SK-N-SH (cell line): ENCODE results near the gene VPS50. TPM values are rescaled to one million over a fixed set of nuclear protein-coding genes. Genes with fewer than 3 reads are reported as not detected.

Source experiments
- CTCF ChIA-PET: fragments of 300-600, 350-600 bp; formaldehyde crosslinking; extraction: SDS; loops from one replicate; lab custom pipeline; 2021; lab: Yijun Ruan, JAX
- POLR2A ChIA-PET: fragments of 350-600 bp; sonication (Branson Sonifier 250); formaldehyde crosslinking; extraction: SDS; loops from one replicate; lab custom pipeline; 2020; ENCODE audit warnings: antibody characterized with exemption, inconsistent platforms; lab: Yijun Ruan, JAX
- DNase-seq: peaks from one replicate; pipeline ENCODE4 v3.0.0; 2012
- H2AFZ ChIP-seq: fragments of 200-600 bp; sonication (generic); 2 replicates; pipeline ENCODE4 v1.8.1; 2016; ENCODE audit warnings: antibody characterized with exemption, mild to moderate bottlenecking, low read depth
- H3F3A ChIP-seq: fragments of 200-600 bp; sonication (generic); replicated peaks from 2 replicates; pipeline ENCODE3; 2016; ENCODE audit warnings: antibody characterized with exemption, mild to moderate bottlenecking; ENCODE audit not compliant: insufficient read depth
- H3K27ac ChIP-seq, 2 experiments: fragments of 200-500 bp in 1 of 2; fragments of 200-600 bp in 1 of 2; sonication (Bioruptor generic) in 1 of 2; sonication (generic), shearing (Covaris generic) in 1 of 2; 2 replicates each; pipeline versions ENCODE4 v1.5.1 to v1.6.1; 2014 to 2016; ENCODE audit warnings: low read depth in 2 of 2, inconsistent platforms in 1 of 2, low read length in 1 of 2, mild to moderate bottlenecking in 1 of 2, mixed read lengths in 1 of 2
- H3K27me3 ChIP-seq: fragments of 200-600 bp; sonication (generic), shearing (Covaris generic); 2 replicates; pipeline ENCODE4 v1.6.1; 2016; ENCODE audit warnings: mixed run types; ENCODE audit not compliant: insufficient read depth
- H3K36me3 ChIP-seq, 2 experiments: fragments of 200-500 bp in 1 of 2; fragments of 200-600 bp in 1 of 2; sonication (Bioruptor generic) in 1 of 2; sonication (generic) in 1 of 2; replicated peaks in 1 of 2; 2 replicates each; pipeline versions ENCODE3 to v1.5.1; 2014 to 2016; ENCODE audit warnings: low read length in 1 of 2, mild to moderate bottlenecking in 1 of 2; ENCODE audit not compliant: insufficient read depth in 2 of 2, control insufficient read depth in 1 of 2
- H3K4me1 ChIP-seq, 2 experiments: fragments of 200-500 bp in 1 of 2; fragments of 200-600 bp in 1 of 2; sonication (Bioruptor generic) in 1 of 2; sonication (generic), shearing (Covaris generic) in 1 of 2; 2 replicates each; pipeline versions ENCODE4 v1.5.1 to v1.6.1; 2014 to 2016; ENCODE audit warnings: low read depth in 1 of 2, low read length in 1 of 2, mixed run types in 1 of 2; ENCODE audit not compliant: insufficient read depth in 2 of 2, control insufficient read depth in 1 of 2
- H3K4me2 ChIP-seq: fragments of 200-600 bp; sonication (generic), shearing (Covaris generic); 2 replicates; pipeline ENCODE4 v1.6.1; 2017; ENCODE audit warnings: mixed run types
- H3K4me3 ChIP-seq, 2 experiments: fragments of 200-500 bp in 1 of 2; fragments of 200-600 bp in 1 of 2; sonication (Bioruptor generic) in 1 of 2; sonication (generic), shearing (Covaris generic) in 1 of 2; 2 replicates each; pipeline versions ENCODE4 v1.5.1 to v1.8.1; 2014 to 2016; ENCODE audit warnings: low read depth in 2 of 2, inconsistent platforms in 1 of 2, low read length in 1 of 2, mild to moderate bottlenecking in 1 of 2, mixed read lengths in 1 of 2, moderate library complexity in 1 of 2
- H3K79me2 ChIP-seq: fragments of 200-600 bp; sonication (generic); 2 replicates; pipeline ENCODE4 v1.8.1; 2017; ENCODE audit warnings: mild to moderate bottlenecking; ENCODE audit not compliant: insufficient read depth
- H3K9ac ChIP-seq: fragments of 200-600 bp; sonication (generic); 2 replicates; pipeline ENCODE4 v1.6.1; 2017; ENCODE audit warnings: mixed run types
- H3K9me2 ChIP-seq: fragments of 200-600 bp; sonication (generic); 2 replicates; pipeline ENCODE4 v1.6.1; 2017; ENCODE audit warnings: mixed run types
- H3K9me3 ChIP-seq: fragments of 200-600 bp; sonication (generic); 2 replicates; pipeline ENCODE4 v1.6.1; 2017; ENCODE audit warnings: mixed run types, mild to moderate bottlenecking, moderate library complexity
- H4K20me1 ChIP-seq: fragments of 200-600 bp; sonication (generic); 2 replicates; pipeline ENCODE4 v1.6.1; 2017; ENCODE audit warnings: mild to moderate bottlenecking, mixed run types; ENCODE audit not compliant: insufficient read depth
- ELF1 ChIP-seq: IDR thresholded peaks from 2 replicates; pipeline ENCODE4 v1.4.0; 2012
- EP300 ChIP-seq, 2 experiments: IDR thresholded peaks; 2 replicates each; pipeline versions ENCODE4 v1.4.0 to v1.6.1; 2012; ENCODE audit warnings: borderline replicate concordance in 1 of 2, low read depth in 1 of 2, low read length in 1 of 2
- EZH2phosphoT487 ChIP-seq: fragments of 200-600 bp; sonication (generic); IDR thresholded peaks from 2 replicates; pipeline ENCODE4 v1.6.1; 2017; ENCODE audit warnings: low read depth, mixed run types, mild to moderate bottlenecking, antibody characterized with exemption, moderate library complexity, borderline replicate concordance
- GABPA ChIP-seq: IDR thresholded peaks from 2 replicates; pipeline ENCODE4 v1.4.0; 2012; ENCODE audit warnings: low read depth, mild to moderate bottlenecking
- GATA2 ChIP-seq: sonication (generic); formaldehyde crosslinking; IDR thresholded peaks from 2 replicates; pipeline ENCODE4 v1.5.0; 2020; ENCODE audit warnings: mild to moderate bottlenecking, missing genetic modification reagents
- MEF2A ChIP-seq: IDR thresholded peaks from 2 replicates; pipeline ENCODE4 v1.4.0; 2012; ENCODE audit warnings: low read depth, borderline replicate concordance
- MXI1 ChIP-seq: IDR thresholded peaks from 2 replicates; pipeline ENCODE4 v1.6.1; 2012; ENCODE audit warnings: mild to moderate bottlenecking, low read depth, low read length, improper control_type of control experiment
- RAD21 ChIP-seq: IDR thresholded peaks from 2 replicates; pipeline ENCODE4 v1.6.1; 2012; ENCODE audit warnings: mild to moderate bottlenecking, low read length
- RFX5 ChIP-seq: IDR thresholded peaks from 2 replicates; pipeline ENCODE4 v1.6.1; 2012; ENCODE audit warnings: mild to moderate bottlenecking, improper control_type of control experiment, low read length
- SIN3A ChIP-seq: IDR thresholded peaks from 2 replicates; pipeline ENCODE4 v1.6.1; 2012; ENCODE audit warnings: low read depth, mild to moderate bottlenecking, low read length, moderate library complexity, borderline replicate concordance
- SMC3 ChIP-seq: IDR thresholded peaks from 2 replicates; pipeline ENCODE4 v1.6.1; 2012; ENCODE audit warnings: low read depth, low read length, improper control_type of control experiment
- TEAD4 ChIP-seq: IDR thresholded peaks from 2 replicates; pipeline ENCODE4 v1.4.0; 2012; ENCODE audit warnings: mild to moderate bottlenecking, borderline replicate concordance; ENCODE audit not compliant: insufficient read depth
- YY1 ChIP-seq: IDR thresholded peaks from 2 replicates; pipeline ENCODE4 v1.4.0; 2012; ENCODE audit warnings: low read depth, mild to moderate bottlenecking
- WGBS: methylation state at CpG from one replicate; pipeline ENCODE4 v1.1.6; 2017; ENCODE audit warnings: low lambda C conversion rate; 5-methylcytosine and 5-hydroxymethylcytosine counted together
- polyA plus RNA-seq, 3 experiments: library from polyadenylated mRNA; depleted of rRNA; stranded (reverse); fragments of >200 nt; gene quantifications; 2 replicates each; pipeline ENCODE4 v1.2.3, GENCODE V29; 2012
- TF ChIP-seq, protein P1 (sequence below): fragments of 150-350 bp; IDR thresholded peaks from 2 replicates; pipeline ENCODE4 v1.6.1; 2017; ENCODE audit warnings: antibody characterized with exemption, low read length, low read depth, borderline replicate concordance
- TF ChIP-seq, protein P2 (sequence below): fragments of 150-350 bp; IDR thresholded peaks from 2 replicates; pipeline ENCODE4 v1.6.1; 2016; ENCODE audit warnings: mild to moderate bottlenecking, low read depth, low read length
- TF ChIP-seq, protein P3 (sequence below): IDR thresholded peaks from 2 replicates; pipeline ENCODE4 v1.6.1; 2012; ENCODE audit warnings: mild to moderate bottlenecking, low read depth, low read length, moderate library complexity
- TF ChIP-seq, protein P4 (sequence below): IDR thresholded peaks from 2 replicates; pipeline ENCODE4 v1.4.0; 2012; ENCODE audit warnings: low read depth, borderline replicate concordance

VPS50 gene
- polyA plus RNA-seq, 1 of the 3 experiments (the other 2 are of a cell fraction) = 9.1 TPM

DNA sequence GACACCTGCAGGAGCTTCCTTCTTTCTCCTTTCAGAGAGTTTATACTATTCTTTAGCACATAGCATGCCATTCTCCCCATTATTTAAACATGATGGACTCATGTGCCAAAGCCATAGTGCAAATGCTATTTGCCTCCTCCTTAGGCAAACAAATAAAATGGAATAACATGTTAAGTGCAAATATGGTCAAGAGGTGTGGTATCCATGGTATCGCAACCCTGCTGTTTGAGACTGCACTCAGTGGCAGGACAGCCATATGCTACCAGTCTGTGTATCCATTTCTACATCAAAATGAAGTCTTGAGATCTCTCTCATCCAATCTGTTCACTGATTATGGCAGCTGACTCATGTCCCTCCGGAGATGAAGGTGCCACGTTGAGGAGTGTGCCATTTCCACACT, 28.7 kb upstream of the VPS50 start:
- Histone ChIP-seq H3K9me3 (no peaks in the 10 kb centered on the region), H3F3A (no peaks in the 10 kb centered on the region), H3K79me2 (no peaks in the 10 kb centered on the region), H3K4me2 (no peak overlapping the region), H3K36me3 (no peaks in the 10 kb centered on the region), H3K27ac (no peak overlapping the region), H3K4me3 (no peak overlapping the region), H2AFZ (no peak overlapping the region), H4K20me1 (no peaks in the 10 kb centered on the region), H3K9me2 (no peaks in the 10 kb centered on the region), H3K9ac (no peak overlapping the region), H3K4me1 (no peaks in the 10 kb centered on the region; a peak in 1 of 4 replicates), H3K27me3 (peaks cover 27% of the 10 kb centered on the region; the same call in 1 of the 2 replicates)
- DNase-seq = no peak
- ChIA-PET CTCF (interaction anchor here (0.7 to 2.3 kb wide), 4 partner anchors 16 to 219 kb away, joined by 3 to 6 read pairs (median 3); no protein-coding TSS in a partner anchor), POLR2A (no interaction called here)
- TF ChIP-seq ELF1 (no peak), TEAD4 (no peak), EP300 (IDR thresholded peaks at IDR 0.05; ENCODE audit: borderline replicate concordance in 1 of 2, low read depth in 1 of 2, low read length in 1 of 2) (no peak), GATA2 (no peak), SIN3A (no peak)
- TF ChIP-seq, protein P1, sequence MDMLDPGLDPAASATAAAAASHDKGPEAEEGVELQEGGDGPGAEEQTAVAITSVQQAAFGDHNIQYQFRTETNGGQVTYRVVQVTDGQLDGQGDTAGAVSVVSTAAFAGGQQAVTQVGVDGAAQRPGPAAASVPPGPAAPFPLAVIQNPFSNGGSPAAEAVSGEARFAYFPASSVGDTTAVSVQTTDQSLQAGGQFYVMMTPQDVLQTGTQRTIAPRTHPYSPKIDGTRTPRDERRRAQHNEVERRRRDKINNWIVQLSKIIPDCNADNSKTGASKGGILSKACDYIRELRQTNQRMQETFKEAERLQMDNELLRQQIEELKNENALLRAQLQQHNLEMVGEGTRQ = no peak
- WGBS = 29% methylated on average over 3 of the region's 3 CpGs

DNA sequence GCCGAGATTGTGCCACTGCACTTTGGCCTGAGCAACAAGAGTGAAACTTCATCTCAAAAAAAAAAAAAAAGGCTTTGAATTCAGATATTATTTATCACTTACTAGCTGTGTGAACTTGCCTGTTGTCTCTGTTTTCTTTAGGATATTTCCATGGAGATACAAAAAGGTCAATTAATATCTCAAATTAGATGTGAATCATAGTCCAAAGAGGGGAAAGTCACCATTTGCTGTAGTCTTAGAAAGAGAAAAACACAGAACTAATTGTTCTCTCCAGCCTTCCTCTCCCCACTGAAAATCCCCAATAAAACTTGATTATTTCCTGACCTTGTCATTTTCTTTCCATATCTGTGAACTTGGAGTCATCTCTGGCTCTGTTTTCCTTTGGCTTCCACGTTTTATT, 27.1 kb upstream of the VPS50 start:
- H3K9me3 ChIP-seq = no peaks in the 10 kb centered on the region
- WGBS = 6% methylated on average over 2 of the region's 2 CpGs
- H3K27ac ChIP-seq = no peak overlapping the region
- no peaks in the 10 kb centered on the region for H4K20me1 ChIP-seq
- no peaks in the 10 kb centered on the region for H3K9me2 ChIP-seq
- H2AFZ ChIP-seq = no peak overlapping the region
- CTCF ChIA-PET = interaction anchor here (1.0 to 1.6 kb wide), 2 partner anchors 23 to 404 kb away, joined by 3 to 4 read pairs; no protein-coding TSS in a partner anchor
- H3F3A ChIP-seq = no peaks in the 10 kb centered on the region
- H3K4me1 ChIP-seq = no peaks in the 10 kb centered on the region
- DNase-seq = no peak
- POLR2A ChIA-PET = no interaction called here
- H3K9ac ChIP-seq = no peak overlapping the region
- peaks cover 27% of the 10 kb centered on the region; the same call in 1 of the 2 replicates for H3K27me3 ChIP-seq
- H3K4me2 ChIP-seq = no peak overlapping the region
- no peaks in the 10 kb centered on the region for H3K79me2 ChIP-seq
- H3K4me3 ChIP-seq = no peak overlapping the region
- H3K36me3 ChIP-seq = no peaks in the 10 kb centered on the region
- no peak for TF ChIP-seq MXI1
- no peak for TF ChIP-seq EP300 (IDR thresholded peaks at IDR 0.05; ENCODE audit: borderline replicate concordance in 1 of 2, low read depth in 1 of 2, low read length in 1 of 2)
- TF ChIP-seq SMC3 = no peak
- TF ChIP-seq GABPA = no peak
- no peak for TF ChIP-seq RAD21
- TF ChIP-seq, protein P1 = no peak
- TF ChIP-seq, protein P2, sequence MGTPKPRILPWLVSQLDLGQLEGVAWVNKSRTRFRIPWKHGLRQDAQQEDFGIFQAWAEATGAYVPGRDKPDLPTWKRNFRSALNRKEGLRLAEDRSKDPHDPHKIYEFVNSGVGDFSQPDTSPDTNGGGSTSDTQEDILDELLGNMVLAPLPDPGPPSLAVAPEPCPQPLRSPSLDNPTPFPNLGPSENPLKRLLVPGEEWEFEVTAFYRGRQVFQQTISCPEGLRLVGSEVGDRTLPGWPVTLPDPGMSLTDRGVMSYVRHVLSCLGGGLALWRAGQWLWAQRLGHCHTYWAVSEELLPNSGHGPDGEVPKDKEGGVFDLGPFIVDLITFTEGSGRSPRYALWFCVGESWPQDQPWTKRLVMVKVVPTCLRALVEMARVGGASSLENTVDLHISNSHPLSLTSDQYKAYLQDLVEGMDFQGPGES = no peak
- TF ChIP-seq YY1 = no peak
- no peak for TF ChIP-seq TEAD4
- TF ChIP-seq GATA2 = no peak
- no peak for TF ChIP-seq EZH2phosphoT487
- TF ChIP-seq, protein P3, sequence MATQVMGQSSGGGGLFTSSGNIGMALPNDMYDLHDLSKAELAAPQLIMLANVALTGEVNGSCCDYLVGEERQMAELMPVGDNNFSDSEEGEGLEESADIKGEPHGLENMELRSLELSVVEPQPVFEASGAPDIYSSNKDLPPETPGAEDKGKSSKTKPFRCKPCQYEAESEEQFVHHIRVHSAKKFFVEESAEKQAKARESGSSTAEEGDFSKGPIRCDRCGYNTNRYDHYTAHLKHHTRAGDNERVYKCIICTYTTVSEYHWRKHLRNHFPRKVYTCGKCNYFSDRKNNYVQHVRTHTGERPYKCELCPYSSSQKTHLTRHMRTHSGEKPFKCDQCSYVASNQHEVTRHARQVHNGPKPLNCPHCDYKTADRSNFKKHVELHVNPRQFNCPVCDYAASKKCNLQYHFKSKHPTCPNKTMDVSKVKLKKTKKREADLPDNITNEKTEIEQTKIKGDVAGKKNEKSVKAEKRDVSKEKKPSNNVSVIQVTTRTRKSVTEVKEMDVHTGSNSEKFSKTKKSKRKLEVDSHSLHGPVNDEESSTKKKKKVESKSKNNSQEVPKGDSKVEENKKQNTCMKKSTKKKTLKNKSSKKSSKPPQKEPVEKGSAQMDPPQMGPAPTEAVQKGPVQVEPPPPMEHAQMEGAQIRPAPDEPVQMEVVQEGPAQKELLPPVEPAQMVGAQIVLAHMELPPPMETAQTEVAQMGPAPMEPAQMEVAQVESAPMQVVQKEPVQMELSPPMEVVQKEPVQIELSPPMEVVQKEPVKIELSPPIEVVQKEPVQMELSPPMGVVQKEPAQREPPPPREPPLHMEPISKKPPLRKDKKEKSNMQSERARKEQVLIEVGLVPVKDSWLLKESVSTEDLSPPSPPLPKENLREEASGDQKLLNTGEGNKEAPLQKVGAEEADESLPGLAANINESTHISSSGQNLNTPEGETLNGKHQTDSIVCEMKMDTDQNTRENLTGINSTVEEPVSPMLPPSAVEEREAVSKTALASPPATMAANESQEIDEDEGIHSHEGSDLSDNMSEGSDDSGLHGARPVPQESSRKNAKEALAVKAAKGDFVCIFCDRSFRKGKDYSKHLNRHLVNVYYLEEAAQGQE = no peak
- TF ChIP-seq MEF2A = no peak
- TF ChIP-seq, protein P4, sequence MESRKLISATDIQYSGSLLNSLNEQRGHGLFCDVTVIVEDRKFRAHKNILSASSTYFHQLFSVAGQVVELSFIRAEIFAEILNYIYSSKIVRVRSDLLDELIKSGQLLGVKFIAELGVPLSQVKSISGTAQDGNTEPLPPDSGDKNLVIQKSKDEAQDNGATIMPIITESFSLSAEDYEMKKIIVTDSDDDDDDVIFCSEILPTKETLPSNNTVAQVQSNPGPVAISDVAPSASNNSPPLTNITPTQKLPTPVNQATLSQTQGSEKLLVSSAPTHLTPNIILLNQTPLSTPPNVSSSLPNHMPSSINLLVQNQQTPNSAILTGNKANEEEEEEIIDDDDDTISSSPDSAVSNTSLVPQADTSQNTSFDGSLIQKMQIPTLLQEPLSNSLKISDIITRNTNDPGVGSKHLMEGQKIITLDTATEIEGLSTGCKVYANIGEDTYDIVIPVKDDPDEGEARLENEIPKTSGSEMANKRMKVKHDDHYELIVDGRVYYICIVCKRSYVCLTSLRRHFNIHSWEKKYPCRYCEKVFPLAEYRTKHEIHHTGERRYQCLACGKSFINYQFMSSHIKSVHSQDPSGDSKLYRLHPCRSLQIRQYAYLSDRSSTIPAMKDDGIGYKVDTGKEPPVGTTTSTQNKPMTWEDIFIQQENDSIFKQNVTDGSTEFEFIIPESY = no peak
- TF ChIP-seq RFX5 = no peak
